GM19193 (cell line): ENCODE results near the gene ITFG1.

Source experiments
- POLR2A ChIP-seq: IDR thresholded peaks from 4 replicates; pipeline ENCODE4 v1.6.1; 2011; ENCODE audit not compliant: insufficient read depth, insufficient read length; ENCODE audit errors: extremely low read depth

Gene ITFG1

DNA sequence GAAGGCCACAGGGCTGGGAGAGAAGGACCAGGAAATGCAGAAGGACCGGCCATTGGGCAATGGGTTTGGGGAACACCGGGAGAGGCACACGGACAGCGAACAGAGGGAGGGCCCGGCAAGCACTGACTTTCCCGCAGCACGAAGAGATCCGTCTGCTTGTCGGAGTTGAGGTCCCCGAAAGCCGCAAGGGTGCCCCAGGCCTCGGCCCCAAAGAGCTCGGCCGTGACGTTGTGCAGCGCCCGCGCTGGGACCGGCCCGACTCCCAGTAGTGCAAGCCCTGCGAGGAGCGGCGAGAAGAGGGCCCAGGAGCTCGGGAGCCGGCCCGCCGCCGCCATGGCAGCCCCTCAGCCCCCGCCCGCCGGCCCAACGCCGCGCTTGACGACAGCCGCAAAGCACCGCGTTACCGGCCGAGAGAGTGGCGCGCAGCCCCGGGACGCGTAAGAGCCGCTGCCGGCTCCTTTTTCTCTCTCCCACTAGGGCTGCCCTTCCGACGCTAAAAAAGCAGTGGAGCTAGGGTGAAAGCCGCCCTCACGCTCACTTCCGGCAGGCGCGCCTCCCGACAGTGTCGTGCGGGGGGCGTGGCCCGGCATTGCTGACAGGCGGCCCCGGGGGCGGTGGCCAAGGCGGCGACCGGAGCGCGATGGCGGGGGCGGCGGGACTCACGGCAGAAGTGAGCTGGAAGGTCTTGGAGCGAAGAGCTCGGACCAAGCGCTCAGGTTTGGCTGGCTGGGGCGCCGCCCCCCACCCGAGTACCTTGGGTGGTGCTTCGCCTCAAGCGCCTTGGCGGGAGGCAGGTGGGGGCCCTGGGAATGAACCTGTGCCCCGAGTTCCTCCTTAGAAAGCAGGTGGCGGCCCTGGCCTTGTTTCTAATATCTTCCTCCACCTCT, at the start of gene ITFG1, which contains the start of gene PHKB:
Gene ITFG1, minus strand, starts transcription at position 353 of the 887 bp plus-strand sequence. Its CDS starts 18 bp downstream, at position 335.
Gene PHKB, plus strand, starts transcription at position 621 of the 887 bp plus-strand sequence. Its CDS starts 20 bp downstream, at position 641.
- TF ChIP-seq POLR2A, result peak; percentile 89

DNA sequence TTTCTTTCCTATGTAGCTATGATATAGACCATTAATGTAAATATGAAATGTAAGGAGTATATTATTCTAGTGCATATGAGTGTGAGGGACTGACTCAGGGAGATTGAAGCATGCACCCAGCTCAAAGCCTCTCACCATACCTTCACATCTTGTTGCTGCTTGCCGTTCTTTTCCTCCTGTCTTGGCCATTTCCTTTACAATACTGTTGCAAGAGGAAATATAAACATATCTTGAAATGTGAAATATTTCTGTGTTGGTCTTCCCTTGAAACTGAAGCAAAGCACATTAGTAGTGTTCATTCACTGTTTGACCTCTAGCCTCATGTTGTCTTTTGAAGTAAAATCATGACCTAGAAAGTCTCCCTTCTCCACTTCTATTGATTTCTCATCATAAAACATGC, 46.8 kb upstream of the ITFG1 start:
- TF ChIP-seq POLR2A, result no peak

DNA sequence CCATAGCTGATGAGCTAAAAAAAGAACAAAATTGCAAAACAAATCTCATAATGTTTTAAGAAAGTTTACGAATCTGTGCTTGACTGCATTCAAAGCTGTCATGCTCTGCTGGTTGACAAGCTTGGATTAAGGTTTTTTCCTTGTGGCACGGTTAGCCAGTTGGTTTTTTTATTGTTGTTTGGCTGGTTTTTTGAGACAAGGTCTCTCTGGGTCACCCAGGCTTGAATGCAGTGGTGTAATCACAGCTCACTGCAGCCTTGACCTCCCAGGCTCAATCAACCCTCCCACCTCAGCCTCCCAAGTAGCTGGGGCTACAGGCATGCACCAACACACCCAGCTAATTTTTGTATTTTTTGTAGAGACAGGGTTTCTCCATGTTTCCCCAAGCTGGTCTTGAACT, 45.9 kb upstream of the ITFG1 start:
- no peak for TF ChIP-seq POLR2A

DNA sequence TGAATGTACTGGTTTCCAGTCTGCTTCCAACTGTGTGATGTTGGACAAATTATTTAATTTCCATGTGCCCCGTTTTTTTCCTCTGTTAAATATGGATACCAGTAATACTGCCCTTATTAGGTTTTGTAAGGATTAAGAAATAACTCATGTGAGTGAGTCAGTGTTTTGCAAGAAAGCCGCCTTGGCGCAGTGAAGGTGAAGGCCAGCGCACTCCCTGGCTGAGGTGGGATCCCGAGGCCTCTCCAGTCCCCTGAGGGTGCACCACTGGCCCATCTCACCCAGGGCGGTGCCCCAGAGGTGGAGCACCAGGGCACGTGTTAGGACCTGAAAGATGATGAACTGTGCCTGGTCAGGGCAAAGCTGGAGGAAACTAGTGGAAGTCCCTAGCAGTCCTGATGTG, 43.7 kb upstream of the ITFG1 start:
- no peak for TF ChIP-seq POLR2A

DNA sequence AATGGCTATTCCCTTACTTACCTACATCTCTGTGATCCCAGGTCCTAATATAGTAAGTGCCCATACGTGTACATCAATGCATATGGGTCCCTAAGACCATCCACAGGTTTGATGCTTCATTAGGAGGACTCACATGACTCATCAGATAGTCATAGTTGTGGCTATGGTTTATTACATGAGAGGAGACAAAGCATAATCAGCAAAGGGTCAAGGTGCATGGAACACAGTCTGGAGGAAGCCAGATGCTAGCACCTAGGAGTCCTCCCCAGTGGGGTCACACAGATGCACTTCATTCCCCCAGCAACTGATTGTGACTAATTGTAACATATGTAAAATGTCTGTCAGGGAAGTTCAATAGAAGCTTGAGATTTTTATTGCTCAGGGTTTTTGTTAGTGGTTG, 43.1 kb upstream of the ITFG1 start:
- no peak for TF ChIP-seq POLR2A

DNA sequence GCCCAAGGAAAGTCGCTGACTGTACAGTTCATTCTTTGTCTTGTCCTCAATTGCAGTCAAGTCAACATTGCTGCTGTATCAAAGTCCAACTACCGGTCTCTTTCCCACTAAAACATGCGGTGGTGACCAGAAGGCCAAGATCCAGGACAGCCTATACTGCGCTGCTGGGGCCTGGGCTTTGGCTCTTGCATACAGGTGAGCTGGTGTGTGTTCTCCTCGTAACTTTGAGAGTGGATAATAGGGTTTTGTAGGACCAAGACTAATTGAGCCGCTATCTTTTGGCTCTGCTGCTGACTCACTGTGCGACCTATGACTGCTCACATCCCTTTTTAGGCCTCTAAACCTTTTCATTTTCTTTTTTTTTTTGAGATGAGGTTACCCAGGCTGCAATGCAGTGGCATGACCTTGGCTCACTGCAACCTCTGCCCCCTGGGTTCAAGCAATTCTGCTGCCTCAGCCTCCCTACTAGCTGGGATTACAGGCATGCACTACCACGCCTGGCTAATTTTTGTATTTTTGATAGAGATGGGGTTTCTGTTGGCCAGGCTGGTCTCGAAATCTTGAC, 38.9 kb upstream of the ITFG1 start:
- TF ChIP-seq POLR2A, result no peak

DNA sequence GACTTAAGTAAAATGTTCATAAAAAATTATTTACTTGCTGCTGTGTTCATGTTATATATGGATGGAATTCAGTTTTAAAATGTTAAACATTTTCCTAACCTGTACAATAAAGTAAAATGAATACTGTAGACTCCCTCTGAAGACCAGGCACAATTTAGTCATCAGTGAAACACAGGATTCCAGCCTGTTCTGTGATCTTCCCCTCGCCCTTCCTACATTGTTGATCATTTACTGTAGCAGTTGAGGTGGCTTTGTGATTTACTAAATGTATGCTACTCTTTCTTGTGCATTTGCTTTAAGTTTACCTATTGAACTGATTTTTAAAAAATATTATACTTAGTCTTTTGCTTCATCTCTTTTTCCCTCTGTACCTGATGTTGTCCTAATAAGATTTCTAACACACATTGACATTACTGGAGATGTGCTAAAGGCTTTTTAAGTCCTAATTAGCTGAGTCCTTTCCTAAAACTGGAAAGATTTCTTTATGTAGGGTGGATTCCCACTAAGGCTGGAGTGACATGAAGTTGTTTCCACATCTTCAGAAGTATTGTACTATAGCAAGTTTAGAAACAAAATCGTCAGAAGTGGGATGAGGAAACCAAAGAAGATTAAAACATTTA, 38.3 kb upstream of the ITFG1 start:
- TF ChIP-seq POLR2A, result no peak

DNA sequence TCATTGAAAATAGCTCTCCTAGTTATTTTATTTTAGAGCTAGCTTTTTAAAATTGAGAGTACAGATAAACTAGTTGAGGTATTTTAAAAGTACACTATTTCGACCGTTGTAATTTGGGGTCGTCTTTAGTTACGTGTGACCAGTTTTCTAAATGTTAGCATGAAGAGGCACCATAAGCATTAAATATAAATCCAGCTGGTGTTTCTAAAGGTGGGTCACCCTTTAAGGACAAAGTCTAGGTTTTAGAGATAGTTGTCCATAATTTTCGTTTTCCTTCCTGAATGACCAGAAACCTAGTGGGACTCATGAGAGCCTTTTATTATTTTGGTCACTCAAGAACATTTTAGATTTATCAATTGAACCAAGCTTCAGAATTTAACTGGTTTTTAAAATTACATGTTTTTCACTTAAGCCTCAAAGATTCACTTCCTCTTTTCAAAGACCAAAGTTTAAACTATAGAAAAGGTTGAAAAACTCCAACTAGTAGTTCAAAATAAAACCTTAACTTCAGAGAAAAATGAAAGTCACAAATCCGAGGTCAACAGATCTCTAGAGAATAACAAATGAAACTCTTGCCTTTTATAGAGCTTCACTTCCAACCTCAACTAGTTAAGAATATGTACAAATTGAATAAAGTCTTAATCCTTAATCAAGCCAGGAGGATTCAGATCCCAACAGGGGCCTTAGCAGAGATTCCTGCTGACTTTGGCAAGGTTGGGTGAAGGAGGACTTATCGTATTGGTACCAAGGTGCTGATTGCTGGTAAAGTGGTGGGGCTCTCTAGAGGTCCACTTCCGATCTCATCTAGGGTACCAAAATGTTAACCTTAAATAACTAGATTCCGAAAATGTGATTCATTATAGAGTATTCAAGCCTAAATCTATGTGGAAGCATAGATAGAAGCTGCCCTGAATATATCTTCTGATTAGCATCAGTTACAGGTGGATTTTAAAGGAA, 32.8 kb upstream of the ITFG1 start:
- TF ChIP-seq POLR2A, result no peak

DNA sequence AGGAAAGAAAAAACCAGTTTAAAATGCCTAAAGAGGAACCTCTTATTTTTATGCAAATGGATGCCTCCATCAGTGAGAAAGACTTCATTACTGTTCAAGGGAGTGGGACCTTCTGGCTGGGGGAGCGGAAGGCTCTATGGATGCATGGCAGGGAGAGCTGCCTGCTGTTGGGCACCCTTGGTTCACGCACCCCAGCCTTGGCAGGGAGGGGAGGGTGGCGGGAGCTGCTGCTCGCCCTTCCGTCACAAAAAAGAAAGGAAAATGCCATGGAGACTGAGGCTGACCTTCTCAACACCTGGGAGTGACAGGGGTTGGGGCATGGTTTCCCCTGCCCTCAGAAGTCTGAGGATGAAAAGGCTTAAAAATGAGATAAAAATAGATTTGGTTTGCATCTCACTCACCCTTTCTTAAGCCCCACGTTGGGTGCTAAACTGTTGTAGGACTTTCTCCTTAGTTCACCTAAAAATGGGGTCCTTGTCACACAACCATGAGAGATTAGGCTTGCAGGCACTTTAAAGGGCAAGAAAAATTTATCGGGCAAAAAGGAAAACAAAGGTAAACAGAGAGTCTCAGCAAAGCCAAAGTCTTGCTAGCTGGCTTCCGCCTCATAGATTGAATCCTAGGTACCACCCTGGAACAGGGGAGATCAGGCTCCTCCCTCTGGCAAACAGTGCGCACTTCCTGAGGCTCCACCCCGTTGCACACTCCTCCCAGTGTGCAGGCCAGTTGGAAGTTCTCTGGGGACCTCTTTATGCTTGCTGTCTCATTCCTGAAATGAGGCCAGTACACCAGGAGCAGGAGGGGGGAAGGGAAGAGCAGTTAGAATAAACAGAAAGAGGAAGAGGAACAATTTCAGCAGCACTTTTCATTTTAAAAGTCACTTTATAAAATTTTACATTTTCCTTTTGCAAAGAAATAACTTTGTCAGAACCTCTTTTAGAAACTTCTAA, 31.8 kb upstream of the ITFG1 start:
- TF ChIP-seq POLR2A, result peak; percentile 50

DNA sequence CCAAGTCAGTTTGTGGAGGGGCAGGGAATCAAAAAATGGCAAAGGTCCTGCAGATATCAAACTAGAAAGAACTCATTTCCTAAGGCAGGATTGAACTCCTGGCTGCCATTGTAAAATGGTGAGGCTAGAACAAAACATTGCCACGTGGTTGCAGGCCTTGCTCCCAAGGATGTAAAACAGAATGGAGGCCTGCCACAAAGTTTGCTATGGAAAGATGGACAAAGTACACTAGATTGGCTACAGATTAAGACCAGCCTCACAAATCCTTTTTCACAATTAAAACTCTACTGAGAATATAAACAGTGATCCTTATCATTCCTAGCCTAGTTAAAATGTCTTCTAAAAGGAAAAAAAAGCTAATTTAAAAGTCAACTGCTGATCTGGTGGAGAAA, 31.2 kb upstream of the ITFG1 start:
- TF ChIP-seq POLR2A, result no peak

DNA sequence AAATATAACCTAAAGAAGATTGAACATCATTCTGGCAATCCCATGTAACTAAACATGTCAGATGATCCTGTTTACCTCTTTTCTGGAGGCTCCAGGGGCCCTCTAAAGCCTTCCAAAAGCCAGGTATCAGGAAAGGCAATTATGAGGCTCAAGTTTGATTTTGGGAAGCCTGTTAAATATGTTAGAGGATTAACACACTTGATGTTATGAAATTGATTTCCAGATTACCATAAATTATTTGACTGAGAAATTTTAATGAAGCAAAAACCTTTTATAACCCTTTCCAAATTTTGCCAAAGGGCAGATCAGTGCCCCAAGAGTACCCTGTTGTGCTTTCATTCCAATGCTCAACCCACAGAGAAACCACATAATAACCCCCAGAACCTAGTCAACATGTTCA, 29.6 kb upstream of the ITFG1 start:
- TF ChIP-seq POLR2A, result no peak

DNA sequence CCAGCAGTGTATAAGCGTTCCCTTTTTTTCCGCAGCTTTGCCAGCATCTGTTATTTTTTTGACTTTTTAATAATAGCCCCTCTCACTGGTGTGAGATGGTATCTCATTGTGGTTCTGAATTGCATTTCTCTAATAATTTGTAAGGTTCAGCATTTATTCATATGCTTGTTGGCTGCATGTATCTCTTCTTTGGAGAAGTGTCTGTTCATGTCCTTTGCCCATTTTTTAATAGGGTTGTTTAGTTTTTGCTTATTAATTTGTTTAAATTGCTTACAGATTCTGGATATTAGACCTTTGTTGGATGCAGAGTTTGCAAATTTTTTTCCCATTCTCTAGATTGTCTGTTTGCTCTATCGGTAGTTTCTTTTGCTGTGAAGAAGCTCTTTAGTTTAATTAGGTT, 27.2 kb upstream of the ITFG1 start:
- TF ChIP-seq POLR2A, result no peak

DNA sequence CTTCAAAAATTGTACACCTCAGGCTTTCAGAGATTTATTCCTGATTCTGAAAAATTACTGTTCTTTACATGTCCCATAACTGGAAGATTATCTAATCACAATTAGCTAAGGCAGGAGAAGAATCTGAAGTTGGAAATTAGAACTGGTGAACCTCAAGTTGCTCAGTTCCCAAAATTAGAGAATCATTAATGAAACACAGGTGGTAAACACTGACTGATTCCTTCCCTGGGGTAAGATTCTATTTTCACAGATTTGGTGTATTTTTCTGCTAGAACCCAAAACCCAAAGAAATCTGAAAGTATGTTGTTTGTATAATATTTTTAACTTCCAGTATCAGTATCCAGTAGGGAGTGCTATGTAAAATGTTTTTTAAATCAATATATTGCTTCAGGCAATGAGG, 26.0 kb upstream of the ITFG1 start:
- no peak for TF ChIP-seq POLR2A
